SJCRH30 (cell line): Measurements from ENCODE around the gene TNK1. TPM values are rescaled to one million over a fixed set of nuclear protein-coding genes. Genes with fewer than 3 reads are reported as not detected.

Source experiments
- DNase-seq, 2 experiments: peaks; one replicate each; pipeline ENCODE4 v3.0.0-alpha.2; 2015 to 2020
- H3K27ac ChIP-seq: fragments of 250-450 bp; sonication (Bioruptor Pico); 2 replicates; pipeline ENCODE4 v1.5.1; 2020; ENCODE audit warnings: mild to moderate bottlenecking, moderate library complexity
- H3K27me3 ChIP-seq: fragments of 250-450 bp; sonication (Bioruptor Pico); 2 replicates; pipeline ENCODE4 v1.5.1; 2020; ENCODE audit warnings: mild to moderate bottlenecking, moderate library complexity
- H3K36me3 ChIP-seq: fragments of 250-450 bp; sonication (Bioruptor Pico); 2 replicates; pipeline ENCODE4 v1.5.1; 2020; ENCODE audit warnings: mild to moderate bottlenecking, moderate library complexity
- H3K4me1 ChIP-seq: fragments of 250-450 bp; sonication (Bioruptor Pico); 2 replicates; pipeline ENCODE4 v1.5.1; 2020; ENCODE audit warnings: mild to moderate bottlenecking, moderate library complexity
- H3K4me3 ChIP-seq: fragments of 250-450 bp; sonication (Bioruptor Pico); 2 replicates; pipeline ENCODE4 v1.5.1; 2020; ENCODE audit warnings: mild to moderate bottlenecking, moderate library complexity
- H3K9me3 ChIP-seq: fragments of 250-450 bp; sonication (Bioruptor Pico); replicated peaks from 2 replicates; pipeline ENCODE4 v1.5.1; 2020; ENCODE audit warnings: mild to moderate bottlenecking, moderate library complexity
- total RNA-seq: library from RNA; depleted of rRNA; stranded (reverse); fragments of >200 nt; shearing (Covaris generic); gene quantifications from 2 replicates; pipeline ENCODE4 v1.2.3, GENCODE V29; 2014

The TNK1 gene
- total RNA-seq, 1 experiment from 2014 or later = not detected

- no peak for DNase-seq
- H3K27ac ChIP-seq = no peak overlapping the region
- no peak overlapping the region for H3K4me3 ChIP-seq
These were observed 42.8 kb downstream of the TNK1 start for GRCh38 chr17:7423679-7424078.

GRCh38 chr17:7425316-7425715 lies 44.4 kb downstream of the TNK1 start, which contains the start of gene SPEM2:
SPEM2 (plus strand) TSS chr17:7425616; CDS start chr17:7425689, 73 bp downstream.
- no peak for DNase-seq
- Histone ChIP-seq H3K27me3 (no peaks in the 10 kb centered on the region), H3K9me3 (no peaks in the 10 kb centered on the region), H3K27ac (no peak within 1 kb of the TSS), H3K36me3 (no peaks in the 10 kb centered on the region), H3K4me3 (no peak within 1 kb of the TSS), H3K4me1 (no peaks in the 10 kb centered on the region)

More at GRCh38 chr17:7423679-7424078, 42.8 kb downstream of the TNK1 start:
- Histone ChIP-seq H3K27me3 (no peaks in the 10 kb centered on the region), H3K9me3 (no peaks in the 10 kb centered on the region), H3K4me1 (no peaks in the 10 kb centered on the region), H3K36me3 (no peaks in the 10 kb centered on the region)

DNA sequence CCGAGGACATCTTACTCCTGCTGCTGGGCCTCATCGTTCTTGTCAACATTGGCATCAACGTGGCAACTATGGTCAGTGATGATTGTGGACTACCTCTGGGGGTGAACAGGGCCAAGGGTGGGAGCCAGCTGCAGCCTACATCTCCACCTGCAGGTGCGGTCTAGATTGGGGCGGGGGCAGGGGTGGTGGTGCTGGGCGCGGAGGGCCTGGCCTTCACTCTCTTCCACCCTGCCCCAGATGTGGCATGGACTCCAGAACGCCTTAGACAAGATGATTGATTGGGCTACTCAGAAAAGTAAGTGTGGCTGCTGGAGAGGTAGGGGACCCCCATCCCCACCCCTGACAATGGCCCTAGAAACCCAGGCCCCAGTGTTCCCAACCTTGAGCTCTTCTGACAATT lies 44.9 kb downstream of the TNK1 start:
- H3K9me3 ChIP-seq = no peaks in the 10 kb centered on the region
- no peaks in the 10 kb centered on the region for H3K4me1 ChIP-seq
- no peak for DNase-seq
- H3K27ac ChIP-seq = no peak overlapping the region
- H3K27me3 ChIP-seq = no peaks in the 10 kb centered on the region
- no peaks in the 10 kb centered on the region for H3K36me3 ChIP-seq
- H3K4me3 ChIP-seq = no peak overlapping the region

DNA sequence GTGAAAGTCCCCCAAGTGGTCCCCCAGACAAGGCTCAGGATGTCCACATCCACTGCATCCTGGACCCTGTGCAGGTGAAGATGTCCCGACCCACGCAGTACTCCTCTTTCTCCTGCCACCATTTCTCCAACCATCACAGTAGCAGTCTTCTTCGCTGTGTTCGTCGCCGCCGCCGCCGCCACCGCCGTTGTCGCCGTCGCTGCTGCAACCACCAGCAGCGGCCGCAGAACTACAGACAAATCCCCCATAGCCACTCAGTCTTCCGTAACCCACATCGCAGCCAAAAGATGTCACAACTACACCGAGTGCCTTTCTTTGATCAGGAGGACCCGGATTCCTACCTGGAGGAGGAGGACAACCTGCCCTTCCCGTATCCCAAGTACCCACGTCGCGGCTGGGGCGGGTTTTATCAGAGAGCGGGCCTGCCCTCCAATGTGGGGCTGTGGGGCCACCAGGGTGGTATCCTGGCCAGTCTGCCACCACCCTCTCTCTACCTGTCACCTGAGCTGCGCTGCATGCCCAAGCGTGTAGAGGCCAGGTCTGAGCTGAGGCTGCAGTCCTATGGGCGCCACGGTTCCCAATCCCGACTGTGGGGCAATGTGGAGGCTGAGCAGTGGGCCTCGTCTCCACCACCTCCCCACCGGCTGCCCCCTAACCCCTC lies 45.4 kb downstream of the TNK1 start:
- no peak for DNase-seq
- H3K27me3 ChIP-seq = no peaks in the 10 kb centered on the region
- no peaks in the 10 kb centered on the region for H3K9me3 ChIP-seq
- no peaks in the 10 kb centered on the region for H3K4me1 ChIP-seq
- H3K27ac ChIP-seq = no peak overlapping the region
- H3K36me3 ChIP-seq = no peaks in the 10 kb centered on the region
- no peak overlapping the region for H3K4me3 ChIP-seq

GRCh38 chr17:7426896-7427489 lies 46.1 kb downstream of the TNK1 start:
- Histone ChIP-seq H3K4me1 (no peaks in the 10 kb centered on the region), H3K4me3 (no peak overlapping the region), H3K36me3 (no peaks in the 10 kb centered on the region), H3K9me3 (no peaks in the 10 kb centered on the region), H3K27ac (no peak overlapping the region), H3K27me3 (no peaks in the 10 kb centered on the region)
- no peak for DNase-seq

DNA sequence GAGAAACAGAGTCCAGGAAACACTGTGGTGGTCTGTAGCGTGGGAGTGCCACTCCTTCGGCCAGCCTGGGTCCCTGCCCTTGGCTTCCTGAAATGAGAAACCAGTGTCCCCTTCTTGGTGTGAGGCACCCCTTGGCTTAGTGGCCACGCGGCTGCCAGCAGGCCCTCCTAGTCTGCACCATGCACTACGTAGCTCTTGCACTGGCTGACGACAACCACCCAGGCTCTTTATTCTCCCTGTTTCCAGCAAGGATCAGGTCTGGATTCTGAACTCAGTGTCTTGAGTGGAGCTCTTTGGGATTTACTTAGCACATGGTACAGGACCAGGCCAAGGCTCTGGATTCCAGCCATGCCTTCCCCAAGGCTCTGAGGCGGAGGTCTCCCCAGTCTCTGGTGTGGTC lies 46.7 kb downstream of the TNK1 start:
- no peaks in the 10 kb centered on the region for H3K4me1 ChIP-seq
- H3K4me3 ChIP-seq = no peak overlapping the region
- no peak overlapping the region for H3K27ac ChIP-seq
- no peaks in the 10 kb centered on the region for H3K9me3 ChIP-seq
- H3K27me3 ChIP-seq = no peaks in the 10 kb centered on the region
- no peaks in the 10 kb centered on the region for H3K36me3 ChIP-seq
- no peak for DNase-seq

DNA sequence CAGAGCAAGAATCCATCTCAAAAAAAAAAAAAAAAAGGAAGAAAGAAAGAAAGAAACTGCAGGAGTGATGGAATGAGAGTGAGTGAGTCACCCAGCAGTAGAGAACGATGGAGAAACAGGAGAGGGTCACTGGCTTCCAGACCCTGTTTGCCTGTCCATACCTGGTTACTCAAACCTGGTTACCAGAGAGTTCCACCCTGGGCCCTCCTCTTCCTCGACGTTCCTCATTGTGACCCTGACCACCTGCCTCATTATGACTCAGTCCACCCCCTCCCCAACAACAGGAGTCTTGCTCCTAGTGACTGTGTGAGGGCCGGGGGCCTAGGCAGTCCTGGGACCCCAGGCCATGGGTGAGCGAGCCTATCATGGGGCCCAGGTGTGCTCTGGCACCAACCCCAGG lies 47.7 kb downstream of the TNK1 start, which contains the start of gene SPEM3:
Gene SPEM3 (plus strand): TSS at position 301 of the 400 bp plus-strand sequence. CDS start 46 bp downstream, at position 347.
- Histone ChIP-seq H3K27me3 (no peaks in the 10 kb centered on the region), H3K27ac (no peak within 1 kb of the TSS), H3K36me3 (no peaks in the 10 kb centered on the region), H3K9me3 (no peaks in the 10 kb centered on the region), H3K4me1 (no peaks in the 10 kb centered on the region), H3K4me3 (no peak within 1 kb of the TSS)
- DNase-seq = no peak

- no peak for DNase-seq
- Histone ChIP-seq H3K9me3 (no peaks in the 10 kb centered on the region), H3K4me1 (no peaks in the 10 kb centered on the region), H3K27ac (no peak overlapping the region), H3K27me3 (no peaks in the 10 kb centered on the region), H3K4me3 (no peak overlapping the region), H3K36me3 (no peaks in the 10 kb centered on the region)
These were observed 48.8 kb downstream of the TNK1 start for GRCh38 chr17:7429722-7430121.

- H3K4me1 ChIP-seq = no peaks in the 10 kb centered on the region
- H3K4me3 ChIP-seq = no peak overlapping the region
- no peak overlapping the region for H3K27ac ChIP-seq
- no peak for DNase-seq
- no peaks in the 10 kb centered on the region for H3K27me3 ChIP-seq
- no peaks in the 10 kb centered on the region for H3K36me3 ChIP-seq
- no peaks in the 10 kb centered on the region for H3K9me3 ChIP-seq
These were observed 50.3 kb downstream of the TNK1 start for GRCh38 chr17:7431231-7431630.

DNA sequence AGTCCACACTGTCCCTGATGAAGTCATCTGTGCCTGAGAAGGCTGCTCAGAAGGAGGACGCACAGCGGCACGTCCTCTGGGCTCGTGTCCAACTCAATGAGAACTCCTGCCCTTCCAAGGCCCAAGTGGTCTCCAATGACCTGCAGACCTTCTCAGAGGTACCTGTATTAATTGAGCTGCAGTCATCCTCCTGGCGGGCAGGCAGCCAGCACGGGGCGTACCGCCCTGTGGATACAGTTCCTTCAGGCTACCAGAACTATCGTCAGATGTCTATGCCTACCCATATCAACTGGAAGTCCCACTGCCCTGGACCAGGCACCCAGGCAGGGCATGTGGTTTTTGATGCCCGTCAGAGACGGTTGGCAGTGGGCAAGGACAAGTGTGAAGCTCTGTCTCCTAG lies 51.4 kb downstream of the TNK1 start:
- Histone ChIP-seq H3K27ac (no peak overlapping the region), H3K36me3 (no peaks in the 10 kb centered on the region), H3K27me3 (no peaks in the 10 kb centered on the region), H3K9me3 (no peaks in the 10 kb centered on the region), H3K4me1 (no peaks in the 10 kb centered on the region), H3K4me3 (no peak overlapping the region)
- DNase-seq = no peak

- H3K4me1 ChIP-seq = no peaks in the 10 kb centered on the region
- no peak overlapping the region for H3K27ac ChIP-seq
- DNase-seq = no peak
- H3K27me3 ChIP-seq = no peaks in the 10 kb centered on the region
- no peak overlapping the region for H3K4me3 ChIP-seq
- H3K9me3 ChIP-seq = no peaks in the 10 kb centered on the region
- H3K36me3 ChIP-seq = no peaks in the 10 kb centered on the region
These were observed 55.0 kb downstream of the TNK1 start for GRCh38 chr17:7435676-7436555.

GRCh38 chr17:7436556-7437368 lies 55.9 kb downstream of the TNK1 start:
- peaks cover 3% of the 10 kb centered on the region; the same call in 1 of the 2 replicates for H3K4me1 ChIP-seq
- no peak overlapping the region for H3K4me3 ChIP-seq
- H3K9me3 ChIP-seq = no peaks in the 10 kb centered on the region
- H3K36me3 ChIP-seq = no peaks in the 10 kb centered on the region
- H3K27ac ChIP-seq = no peak overlapping the region
- DNase-seq = peak; percentile 17 to 36
- H3K27me3 ChIP-seq = no peaks in the 10 kb centered on the region

- H3K27me3 ChIP-seq = no peaks in the 10 kb centered on the region
- H3K36me3 ChIP-seq = no peaks in the 10 kb centered on the region
- no peak for DNase-seq
- H3K4me1 ChIP-seq = peaks cover 3% of the 10 kb centered on the region; the same call in 1 of the 2 replicates
- H3K4me3 ChIP-seq = no peak overlapping the region
- H3K9me3 ChIP-seq = no peaks in the 10 kb centered on the region
- H3K27ac ChIP-seq = no peak overlapping the region
These were observed 56.5 kb downstream of the TNK1 start for GRCh38 chr17:7437369-7437863.

DNA sequence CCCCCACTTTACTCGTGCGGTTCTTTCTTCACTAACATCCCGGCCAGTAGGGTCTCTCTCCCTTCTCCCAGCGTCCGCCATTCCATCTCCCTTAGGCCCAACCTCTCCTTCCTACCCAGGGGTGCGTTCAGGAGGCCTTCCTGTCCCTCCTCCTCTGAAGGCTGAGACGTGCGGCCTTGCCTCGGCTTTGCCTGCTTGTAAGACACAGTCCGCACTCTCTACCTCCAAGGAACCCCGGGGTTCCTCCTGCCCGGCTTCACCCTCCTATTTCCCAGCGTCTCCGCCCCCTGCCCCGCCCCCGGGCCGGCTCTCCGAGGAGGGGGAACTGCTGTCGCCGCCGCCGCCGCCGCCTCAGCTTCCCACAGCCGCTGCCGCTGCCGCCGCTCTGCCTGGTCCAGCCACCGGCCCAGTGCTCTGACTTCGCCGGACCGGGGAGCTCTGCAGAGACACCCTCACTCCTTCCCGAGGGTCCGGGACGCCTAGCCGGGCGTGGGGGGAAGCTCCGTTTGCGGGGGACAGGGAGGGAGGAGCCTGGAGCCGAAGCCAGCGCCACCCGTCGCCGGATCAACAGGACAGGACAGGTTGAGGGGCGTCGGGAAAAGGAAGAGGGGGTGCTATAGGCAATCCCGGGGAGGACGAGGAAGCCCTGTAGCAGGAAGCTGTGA lies 57.2 kb downstream of the TNK1 start:
- peaks cover 3% of the 10 kb centered on the region; the same call in 1 of the 2 replicates for H3K4me1 ChIP-seq
- no peak for DNase-seq
- no peak overlapping the region for H3K4me3 ChIP-seq
- H3K9me3 ChIP-seq = no peaks in the 10 kb centered on the region
- no peaks in the 10 kb centered on the region for H3K27me3 ChIP-seq
- no peaks in the 10 kb centered on the region for H3K36me3 ChIP-seq
- no peak overlapping the region for H3K27ac ChIP-seq
